ENCODE data around the gene GJA10.

The GJA10 gene

GRCh38 chr6:89928604-89929003 lies 34.3 kb downstream of the GJA10 start:
- Histone ChIP-seq H3K27me3 (no peaks in the 10 kb centered on the region), H3K9me3 (no peaks in the 10 kb centered on the region), H3K4me3 (ENCODE audit: low read depth in 1 of 2, low read length in 1 of 2) (no peak overlapping the region), H3K4me1 (ENCODE audit: control insufficient read depth in 1 of 2, insufficient read depth in 1 of 2, low read depth in 1 of 2, low read length in 1 of 2) (peaks cover 0 to 4% of the 10 kb centered on the region in 2 experiments), H3K27ac (no peak overlapping the region), H3K36me3 (no peaks in the 10 kb centered on the region)
- TF ChIP-seq CTCF (IDR thresholded peaks at IDR 0.05): no peak

- no peaks in the 10 kb centered on the region for H3K9me3 ChIP-seq
- H3K4me1 ChIP-seq (ENCODE audit: control insufficient read depth in 1 of 2, insufficient read depth in 1 of 2, low read depth in 1 of 2, low read length in 1 of 2): no peaks in the 10 kb centered on the region
- TF ChIP-seq CTCF (IDR thresholded peaks at IDR 0.05): no peak
- H3K4me3 ChIP-seq (ENCODE audit: low read depth in 1 of 2, low read length in 1 of 2): no peak overlapping the region
- no peaks in the 10 kb centered on the region for H3K27me3 ChIP-seq
- no peaks in the 10 kb centered on the region for H3K36me3 ChIP-seq
- H3K27ac ChIP-seq: no peak overlapping the region
These were observed 36.5 kb downstream of the GJA10 start for GRCh38 chr6:89930789-89931188.

- TF ChIP-seq CTCF (IDR thresholded peaks at IDR 0.05): no peak
These were observed 38.1 kb downstream of the GJA10 start for GRCh38 chr6:89932245-89932802.

GRCh38 chr6:89934685-89935366 lies 40.6 kb downstream of the GJA10 start:
- Histone ChIP-seq H3K27ac (no peak overlapping the region), H3K9me3 (no peaks in the 10 kb centered on the region), H3K4me1 (ENCODE audit: control insufficient read depth in 1 of 2, insufficient read depth in 1 of 2, low read depth in 1 of 2, low read length in 1 of 2) (no peaks in the 10 kb centered on the region), H3K36me3 (no peaks in the 10 kb centered on the region), H3K4me3 (ENCODE audit: low read depth in 1 of 2, low read length in 1 of 2) (no peak overlapping the region), H3K27me3 (no peaks in the 10 kb centered on the region)
- no peak for TF ChIP-seq CTCF (IDR thresholded peaks at IDR 0.05)

More at GRCh38 chr6:89932245-89932802, 38.1 kb downstream of the GJA10 start:
- H3K36me3 ChIP-seq: no peaks in the 10 kb centered on the region
- no peak overlapping the region for H3K4me3 ChIP-seq (ENCODE audit: low read depth in 1 of 2, low read length in 1 of 2)
- H3K27ac ChIP-seq: no peak overlapping the region
- no peaks in the 10 kb centered on the region for H3K27me3 ChIP-seq
- no peaks in the 10 kb centered on the region for H3K9me3 ChIP-seq
- H3K4me1 ChIP-seq (ENCODE audit: control insufficient read depth in 1 of 2, insufficient read depth in 1 of 2, low read depth in 1 of 2, low read length in 1 of 2): no peaks in the 10 kb centered on the region

GRCh38 chr6:89936177-89936576 lies 41.9 kb downstream of the GJA10 start:
- no peak overlapping the region for H3K4me3 ChIP-seq (ENCODE audit: low read depth in 1 of 2, low read length in 1 of 2)
- no peaks in the 10 kb centered on the region for H3K9me3 ChIP-seq
- H3K36me3 ChIP-seq: no peaks in the 10 kb centered on the region
- H3K4me1 ChIP-seq (ENCODE audit: control insufficient read depth in 1 of 2, insufficient read depth in 1 of 2, low read depth in 1 of 2, low read length in 1 of 2): no peaks in the 10 kb centered on the region
- H3K27ac ChIP-seq: no peak overlapping the region
- no peak for TF ChIP-seq CTCF (IDR thresholded peaks at IDR 0.05)
- H3K27me3 ChIP-seq: no peaks in the 10 kb centered on the region

Data from neutrophil (primary cell).